GM12873 (cell line): Measurements from ENCODE around the gene SLC38A2.

Experiments
- CTCF ChIP-seq: IDR thresholded peaks from 2 replicates; pipeline ENCODE4 v1.5.1; 2012; ENCODE audit warnings: low read depth, mild to moderate bottlenecking, moderate library complexity, low read length, control low read depth; ENCODE audit not compliant: insufficient read depth; ENCODE audit errors: missing control alignments

SLC38A2 gene

GRCh38 chr12:46372544-46373300, at the start of gene SLC38A2:
TSS of gene SLC38A2 (minus strand) at chr12:46372773. CDS start at chr12:46371293, 1,480 bp downstream.
- no peak for TF ChIP-seq CTCF

- TF ChIP-seq CTCF, result no peak
Measured at GRCh38 chr12:46419675-46420074, 47.1 kb upstream of the SLC38A2 start.

- TF ChIP-seq CTCF, result no peak
Measured at GRCh38 chr12:46415552-46415951, 43.0 kb upstream of the SLC38A2 start.

- TF ChIP-seq CTCF, result no peak
Measured at GRCh38 chr12:46414591-46415268, 42.2 kb upstream of the SLC38A2 start.

GRCh38 chr12:46413368-46413767, 40.8 kb upstream of the SLC38A2 start:
- TF ChIP-seq CTCF, result no peak

- TF ChIP-seq CTCF, result no peak
Measured at GRCh38 chr12:46412857-46413256, 40.3 kb upstream of the SLC38A2 start.

GRCh38 chr12:46410495-46410894, 37.9 kb upstream of the SLC38A2 start:
- no peak for TF ChIP-seq CTCF
